ENCODE results near the gene OTX1.

DNA sequence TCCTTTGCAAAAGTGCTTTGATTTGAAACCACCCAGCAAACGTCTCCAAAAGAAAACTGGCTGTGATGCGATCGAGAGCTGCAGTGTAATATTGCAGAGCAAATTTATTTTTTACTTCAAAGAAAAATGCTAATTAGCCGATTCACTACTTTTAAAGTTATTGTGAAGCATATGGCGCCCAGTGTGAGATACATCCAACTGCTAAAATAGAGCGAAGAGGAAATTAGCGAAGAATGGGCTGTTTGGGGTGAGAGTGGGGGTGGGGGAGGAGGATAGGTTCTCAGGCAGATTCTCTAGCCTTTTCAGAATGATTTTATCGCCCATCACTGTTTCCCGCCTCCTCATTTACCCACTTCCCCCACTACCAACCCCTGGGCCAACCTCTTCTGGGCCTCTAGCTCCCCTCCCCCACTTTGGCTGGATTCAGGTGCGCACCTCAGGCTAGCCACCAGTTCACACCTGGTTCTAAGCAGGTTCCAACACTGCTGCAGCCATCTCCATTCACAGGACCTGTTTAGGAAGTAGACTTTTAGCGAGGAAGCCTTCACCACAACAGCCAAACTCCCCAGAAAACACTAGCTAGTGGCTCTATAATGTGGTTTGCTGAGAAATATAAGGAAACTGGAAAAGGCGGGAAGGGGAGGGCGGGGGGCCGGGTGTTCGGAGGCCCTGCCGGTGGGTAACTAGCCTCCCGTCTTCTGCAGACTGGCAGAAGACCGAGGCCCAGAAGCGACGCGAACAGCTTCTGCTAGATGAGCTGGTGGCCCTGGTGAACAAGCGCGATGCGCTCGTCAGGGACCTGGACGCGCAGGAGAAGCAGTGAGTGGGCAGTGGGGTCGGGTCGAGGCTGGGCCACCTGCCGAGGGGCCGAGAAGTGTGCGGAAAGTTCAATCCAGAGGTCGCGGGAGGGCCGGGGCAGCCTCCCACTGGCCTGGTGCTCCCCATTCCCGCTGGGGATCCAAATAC is 6.0 kb upstream of the OTX1 start:
- TF ChIP-seq, protein P1, sequence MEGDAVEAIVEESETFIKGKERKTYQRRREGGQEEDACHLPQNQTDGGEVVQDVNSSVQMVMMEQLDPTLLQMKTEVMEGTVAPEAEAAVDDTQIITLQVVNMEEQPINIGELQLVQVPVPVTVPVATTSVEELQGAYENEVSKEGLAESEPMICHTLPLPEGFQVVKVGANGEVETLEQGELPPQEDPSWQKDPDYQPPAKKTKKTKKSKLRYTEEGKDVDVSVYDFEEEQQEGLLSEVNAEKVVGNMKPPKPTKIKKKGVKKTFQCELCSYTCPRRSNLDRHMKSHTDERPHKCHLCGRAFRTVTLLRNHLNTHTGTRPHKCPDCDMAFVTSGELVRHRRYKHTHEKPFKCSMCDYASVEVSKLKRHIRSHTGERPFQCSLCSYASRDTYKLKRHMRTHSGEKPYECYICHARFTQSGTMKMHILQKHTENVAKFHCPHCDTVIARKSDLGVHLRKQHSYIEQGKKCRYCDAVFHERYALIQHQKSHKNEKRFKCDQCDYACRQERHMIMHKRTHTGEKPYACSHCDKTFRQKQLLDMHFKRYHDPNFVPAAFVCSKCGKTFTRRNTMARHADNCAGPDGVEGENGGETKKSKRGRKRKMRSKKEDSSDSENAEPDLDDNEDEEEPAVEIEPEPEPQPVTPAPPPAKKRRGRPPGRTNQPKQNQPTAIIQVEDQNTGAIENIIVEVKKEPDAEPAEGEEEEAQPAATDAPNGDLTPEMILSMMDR (IDR thresholded peaks at IDR 0.05): no peak
- no peak for TF ChIP-seq POLR2A (IDR thresholded peaks at IDR 0.05)

Data from heart left ventricle (tissue), 13 donors.